Middle frontal gyrus (tissue), 1 donor: ENCODE results near the gene GRM2.

Source experiments
- DNase-seq: peaks from one replicate; pipeline ENCODE4 v3.0.0-alpha.2; 2015; ENCODE audit warnings: low spot score; ENCODE audit errors: extremely low spot score

Gene GRM2

DNA sequence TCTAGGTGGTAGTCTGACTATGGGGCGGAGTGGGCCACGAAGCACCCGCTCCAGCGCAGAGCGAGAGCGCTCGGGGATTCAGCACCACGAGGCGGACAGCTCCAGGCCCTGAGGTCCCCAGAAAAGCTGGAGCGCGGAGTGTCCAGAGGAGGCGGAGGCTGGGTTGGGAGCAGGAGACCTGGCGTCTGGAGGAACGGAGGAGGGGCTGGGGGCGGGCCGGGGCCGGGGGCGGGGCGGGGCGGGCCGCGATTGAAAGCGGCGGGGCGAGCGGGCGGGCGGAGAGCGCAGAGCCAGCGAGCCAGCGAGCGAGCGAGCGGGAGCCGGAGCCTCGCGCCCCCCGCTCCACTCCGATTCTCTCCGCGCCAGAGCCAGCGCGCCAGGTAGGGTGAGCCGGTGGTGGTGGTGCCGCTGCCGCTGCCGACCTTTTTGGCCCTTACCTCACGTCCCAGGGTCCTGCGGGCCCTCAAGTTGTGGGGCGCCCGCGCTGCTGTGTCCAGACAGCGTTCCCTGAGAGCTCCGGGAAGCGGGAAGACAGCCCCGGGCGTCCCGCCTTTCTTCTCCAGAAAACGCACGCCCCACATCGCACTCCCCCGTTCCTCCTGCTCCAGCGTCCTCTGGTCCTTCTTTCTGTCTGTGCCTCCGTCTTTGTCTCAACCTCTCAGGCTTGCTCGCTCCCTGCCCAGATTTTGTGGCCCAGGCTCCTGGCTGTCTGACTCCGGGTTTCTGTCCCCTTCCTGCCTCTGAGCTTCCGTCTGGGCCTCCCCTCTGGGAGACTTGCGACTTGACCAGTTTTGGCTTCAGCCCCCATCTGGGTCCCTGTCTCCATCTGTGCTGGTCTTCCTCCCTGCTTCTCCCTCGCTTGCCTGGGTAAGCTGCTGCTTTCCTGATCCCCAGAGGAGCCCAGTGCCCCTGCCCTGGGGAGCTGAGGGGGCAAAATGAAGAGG lies at the start of gene GRM2:
Gene GRM2 (plus strand): TSS at position 281 of the 944 bp plus-strand sequence. CDS start 1,916 bp downstream, outside the sequence.
- DNase-seq = no peak

DNA sequence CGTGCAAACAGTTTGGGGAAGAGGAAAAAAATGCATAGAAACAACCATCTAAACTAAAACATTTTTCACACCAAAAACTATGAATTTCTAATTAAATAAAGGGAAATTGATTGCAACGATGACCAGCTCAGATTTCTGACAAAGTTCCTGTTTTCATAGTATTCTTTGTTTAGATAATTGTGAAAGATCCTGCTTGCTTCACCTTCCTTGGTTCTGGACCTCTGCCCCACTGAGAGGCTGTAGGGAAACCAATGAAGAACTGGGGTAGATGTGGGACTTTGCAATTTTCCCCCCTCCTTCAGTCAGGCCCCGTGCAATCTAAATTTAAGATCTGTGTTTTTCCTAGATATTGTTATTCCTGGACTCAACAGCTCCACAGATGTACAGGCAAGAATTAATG lies 49.6 kb upstream of the GRM2 start:
- DNase-seq = no peak

DNA sequence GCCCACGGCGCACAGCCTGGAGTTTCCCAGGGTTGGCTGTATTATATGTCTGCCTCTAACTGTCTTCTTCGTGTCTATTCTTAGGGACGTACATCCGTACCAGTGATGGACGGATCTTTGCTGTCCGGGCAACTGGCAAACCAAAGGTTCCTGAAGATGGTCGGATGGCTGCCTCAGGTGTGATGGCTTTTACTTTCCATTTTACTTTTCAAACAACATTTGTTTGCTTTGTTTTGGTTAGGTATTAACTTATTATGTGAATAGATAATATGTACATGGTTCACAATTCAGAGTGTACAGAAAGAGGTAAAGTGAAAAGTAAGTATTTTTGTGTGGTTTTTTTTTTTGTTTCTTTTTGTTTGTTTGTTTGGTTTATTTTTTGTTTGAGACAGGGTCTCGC lies 46.9 kb upstream of the GRM2 start:
- no peak for DNase-seq

DNA sequence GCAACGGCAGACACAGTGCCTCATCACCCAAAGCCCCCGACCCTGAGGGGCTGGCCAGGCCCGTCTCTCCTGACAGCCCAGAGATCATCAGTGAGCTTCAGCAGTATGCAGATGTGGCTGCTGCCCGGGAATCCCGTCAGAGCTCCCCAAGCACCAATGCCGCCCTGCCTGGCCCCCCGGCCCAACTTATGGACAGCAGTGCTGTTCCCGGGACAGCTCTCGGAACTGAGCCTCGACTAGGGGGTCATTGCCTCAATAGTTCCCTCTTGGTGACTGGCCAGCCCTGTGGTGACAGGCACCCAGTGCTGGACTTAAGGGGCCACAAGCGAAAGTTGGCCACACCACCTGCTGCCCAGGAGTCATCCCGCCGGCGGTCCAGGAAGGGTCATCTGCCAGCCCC lies 44.4 kb upstream of the GRM2 start:
- no peak for DNase-seq

DNA sequence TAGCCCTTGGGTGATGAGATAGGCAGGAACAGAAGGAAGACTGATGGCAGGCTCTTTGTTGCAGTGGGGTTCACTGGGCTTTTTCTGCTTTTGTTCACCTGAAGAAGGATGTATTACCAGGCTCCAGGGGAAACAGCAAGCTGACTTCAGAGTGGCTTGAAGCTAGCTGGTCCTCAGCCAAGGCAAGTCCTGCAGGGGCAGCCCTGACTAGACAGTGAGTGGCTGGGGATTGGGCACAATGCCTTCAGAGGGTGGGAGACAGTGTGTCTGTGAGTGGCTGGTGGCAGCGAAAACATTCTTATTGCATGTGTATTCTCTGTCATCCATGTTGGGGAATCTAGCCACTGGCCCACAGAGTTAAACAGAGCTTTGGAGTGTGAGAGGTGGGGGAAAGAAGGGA lies 38.1 kb upstream of the GRM2 start:
- DNase-seq = no peak

DNA sequence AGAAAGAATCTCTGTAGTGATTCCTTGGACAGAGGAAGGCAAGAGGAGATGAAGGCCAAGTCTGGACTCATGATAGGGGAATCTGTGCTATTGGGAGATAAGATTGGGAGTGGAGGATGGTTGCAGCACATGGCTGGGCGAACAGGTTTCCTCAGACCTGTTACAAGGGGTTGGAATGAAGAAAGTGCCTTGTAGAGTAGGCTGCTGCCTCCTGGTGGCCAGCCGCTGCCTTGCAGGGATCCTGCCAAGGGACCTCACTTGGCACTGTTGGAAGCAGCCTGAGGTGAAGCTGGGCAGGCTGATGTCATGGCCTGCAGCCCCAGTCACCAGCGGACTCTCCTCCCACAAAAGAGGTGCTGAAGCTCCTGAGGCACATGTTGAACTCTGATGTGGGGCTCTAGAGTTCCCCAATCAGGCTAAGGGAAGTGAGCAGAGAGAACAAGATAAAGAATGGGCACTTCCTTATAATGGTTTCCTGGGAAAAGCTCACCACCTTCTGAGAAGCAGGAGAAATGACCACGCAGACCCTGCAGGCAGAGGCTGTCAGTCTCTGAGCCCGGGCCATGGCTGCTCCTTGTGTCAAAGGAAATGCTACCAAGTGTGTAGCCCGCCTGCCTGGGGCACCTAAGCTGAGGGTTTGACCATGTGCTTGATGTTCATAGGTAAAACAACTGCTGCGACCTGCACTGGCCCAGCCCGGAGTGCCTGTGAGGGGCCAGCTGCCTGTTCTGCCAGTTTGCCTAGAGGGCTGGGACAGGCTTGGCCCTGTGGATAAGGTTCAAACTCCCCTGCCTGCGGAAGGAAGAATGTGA lies 37.4 kb upstream of the GRM2 start:
- peak; percentile 57 for DNase-seq

DNA sequence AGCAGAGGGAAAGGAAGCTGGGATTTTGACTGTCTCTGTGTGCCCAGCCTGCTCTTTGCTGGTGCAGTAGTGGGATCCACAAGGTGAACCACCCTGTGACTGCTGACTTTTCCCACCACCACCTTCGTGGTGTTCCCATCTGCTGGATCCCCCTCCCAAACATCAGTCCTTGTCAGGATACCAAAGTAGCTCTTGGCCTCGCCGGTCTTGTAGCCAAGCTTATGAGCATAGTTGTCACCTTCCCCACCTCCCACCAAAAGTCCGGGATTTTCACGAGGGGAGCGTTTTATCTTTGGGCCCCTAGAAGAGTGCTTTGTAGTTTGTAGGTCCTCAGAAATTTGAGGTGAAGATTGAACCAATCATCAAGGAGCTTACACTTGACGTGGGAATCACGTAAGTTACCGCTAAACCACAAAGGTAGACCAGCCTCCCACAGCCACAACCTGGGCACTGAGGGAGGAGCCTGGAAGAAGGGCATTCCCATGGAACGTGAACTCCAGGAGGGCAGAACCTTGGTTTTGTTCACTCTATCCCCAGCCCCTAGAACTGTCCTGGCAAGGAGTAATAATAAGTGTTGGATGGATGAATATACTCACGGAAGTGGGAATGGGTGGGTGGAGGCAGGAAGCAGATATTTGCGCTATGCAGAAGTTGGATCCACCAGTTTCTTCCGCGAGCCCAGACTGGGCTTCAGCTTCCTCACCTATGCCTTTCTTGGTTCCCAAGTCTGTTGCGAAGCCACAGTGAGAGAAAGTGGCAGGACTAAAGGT lies 36.6 kb upstream of the GRM2 start:
- no peak for DNase-seq

DNA sequence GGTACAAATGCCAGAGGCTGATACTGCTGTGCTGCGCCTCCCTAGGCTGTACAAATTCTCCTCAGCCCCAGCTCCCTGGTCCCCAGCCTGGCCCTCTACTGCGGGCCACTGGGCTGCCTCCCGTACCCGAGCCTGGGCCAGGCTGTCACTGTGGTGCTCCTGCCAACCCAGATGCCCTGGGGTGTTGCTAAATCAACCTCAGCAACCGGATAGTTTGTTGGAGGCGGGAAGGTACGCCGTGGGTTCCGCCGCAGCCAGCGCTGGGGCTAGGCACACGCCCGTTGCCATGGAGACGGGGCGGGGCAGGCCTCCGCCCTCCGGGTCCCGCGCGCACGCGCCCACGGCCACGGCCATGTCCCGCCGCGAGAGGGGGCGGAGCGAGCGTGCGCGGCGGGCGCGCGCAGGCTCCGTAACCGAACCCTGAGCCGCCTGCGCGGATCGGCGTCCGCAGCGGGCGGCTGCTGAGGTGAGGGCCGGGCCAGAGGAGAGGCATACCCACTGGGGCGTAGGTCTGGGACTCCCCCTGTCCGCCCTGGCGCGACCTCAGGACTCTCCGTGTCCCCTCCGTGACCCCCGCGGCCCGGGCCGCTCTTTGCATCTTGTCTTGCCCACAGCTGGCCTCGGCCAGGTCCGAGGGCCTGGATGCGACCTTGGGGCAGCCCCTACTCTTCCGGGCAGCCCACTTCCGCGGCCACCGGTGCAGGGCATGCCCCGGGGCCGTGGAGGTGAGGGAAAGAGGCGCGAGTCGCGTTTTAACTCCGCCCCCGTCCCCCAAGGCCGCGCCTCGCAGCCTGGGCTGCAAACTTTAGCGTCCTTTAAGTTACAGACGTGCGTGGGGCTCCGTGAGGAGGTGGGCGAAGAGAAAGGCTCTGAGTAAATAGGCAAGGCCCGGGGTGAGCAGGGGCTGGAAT lies 35.8 kb upstream of the GRM2 start, which contains the start of gene TEX264:
Gene TEX264 (plus strand): TSS at position 430 of the 911 bp plus-strand sequence. CDS start 3,053 bp downstream, outside the sequence.
- peak; percentile 84 for DNase-seq

DNA sequence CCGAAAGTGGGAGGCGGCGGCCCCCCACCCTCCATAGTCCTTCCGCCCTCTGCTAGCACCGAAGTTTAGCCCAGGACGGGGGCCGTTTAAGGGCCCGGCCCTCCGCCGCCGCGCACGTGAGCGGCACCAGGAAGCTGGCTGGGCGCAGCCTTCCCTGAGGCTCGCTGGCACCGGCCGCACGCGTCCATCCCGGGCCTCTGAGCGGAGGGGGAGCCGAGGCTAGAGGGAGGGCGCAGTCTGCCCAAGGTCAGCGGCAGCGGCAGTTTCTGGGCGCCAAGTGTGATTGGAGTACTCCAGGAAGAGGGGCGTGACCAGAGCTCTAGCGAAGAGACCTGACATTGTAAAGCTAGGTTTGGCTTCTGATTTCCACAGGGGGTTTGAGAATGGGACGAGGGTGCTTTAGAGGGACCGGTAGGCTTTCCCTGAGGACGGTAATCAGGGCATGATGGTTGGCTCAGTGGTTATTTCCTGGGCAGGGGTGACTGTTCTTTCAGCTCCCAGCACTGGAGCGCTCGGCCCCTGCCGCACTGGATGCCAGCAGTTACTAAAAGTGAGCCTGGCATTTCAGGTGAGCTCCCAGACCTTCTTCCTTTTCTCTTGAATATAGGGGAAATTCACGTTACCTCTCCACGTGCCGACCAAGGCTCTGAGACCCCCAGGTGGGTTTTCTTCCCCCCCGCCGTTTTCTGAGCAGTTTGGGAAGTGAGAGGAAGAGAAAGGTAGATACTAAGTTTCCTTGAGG lies 35.0 kb upstream of the GRM2 start:
- no peak for DNase-seq

DNA sequence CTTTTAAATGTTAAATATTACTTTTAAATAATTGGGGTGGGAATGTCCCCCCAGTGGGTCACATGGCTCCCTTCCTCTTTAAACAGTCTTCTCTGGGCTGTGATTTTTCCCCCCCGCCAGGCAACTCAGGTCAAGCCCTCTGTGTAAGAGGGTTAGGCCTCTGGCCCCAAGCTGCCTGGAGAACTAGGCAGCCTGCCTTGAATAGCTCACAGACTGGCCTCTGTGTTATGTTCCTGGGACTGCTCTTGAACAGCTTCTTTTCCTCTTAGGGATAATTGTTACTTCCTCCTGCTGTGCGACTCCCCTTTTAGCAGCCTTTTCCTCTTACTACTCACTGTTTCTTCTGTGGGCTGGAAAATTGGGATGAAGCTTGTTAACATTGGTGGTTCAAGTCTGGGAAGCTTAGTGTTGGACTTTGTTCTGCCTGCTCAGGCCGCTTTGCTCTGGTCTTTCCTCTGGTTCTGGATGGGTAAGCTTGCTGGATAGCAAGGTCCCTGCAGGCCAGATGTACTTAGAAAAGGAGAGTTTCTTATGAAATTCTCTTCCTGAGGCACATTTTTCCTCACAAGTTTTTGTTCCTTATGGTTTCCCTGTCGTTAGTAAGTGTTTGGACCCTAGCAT lies 33.6 kb upstream of the GRM2 start:
- no peak for DNase-seq

DNA sequence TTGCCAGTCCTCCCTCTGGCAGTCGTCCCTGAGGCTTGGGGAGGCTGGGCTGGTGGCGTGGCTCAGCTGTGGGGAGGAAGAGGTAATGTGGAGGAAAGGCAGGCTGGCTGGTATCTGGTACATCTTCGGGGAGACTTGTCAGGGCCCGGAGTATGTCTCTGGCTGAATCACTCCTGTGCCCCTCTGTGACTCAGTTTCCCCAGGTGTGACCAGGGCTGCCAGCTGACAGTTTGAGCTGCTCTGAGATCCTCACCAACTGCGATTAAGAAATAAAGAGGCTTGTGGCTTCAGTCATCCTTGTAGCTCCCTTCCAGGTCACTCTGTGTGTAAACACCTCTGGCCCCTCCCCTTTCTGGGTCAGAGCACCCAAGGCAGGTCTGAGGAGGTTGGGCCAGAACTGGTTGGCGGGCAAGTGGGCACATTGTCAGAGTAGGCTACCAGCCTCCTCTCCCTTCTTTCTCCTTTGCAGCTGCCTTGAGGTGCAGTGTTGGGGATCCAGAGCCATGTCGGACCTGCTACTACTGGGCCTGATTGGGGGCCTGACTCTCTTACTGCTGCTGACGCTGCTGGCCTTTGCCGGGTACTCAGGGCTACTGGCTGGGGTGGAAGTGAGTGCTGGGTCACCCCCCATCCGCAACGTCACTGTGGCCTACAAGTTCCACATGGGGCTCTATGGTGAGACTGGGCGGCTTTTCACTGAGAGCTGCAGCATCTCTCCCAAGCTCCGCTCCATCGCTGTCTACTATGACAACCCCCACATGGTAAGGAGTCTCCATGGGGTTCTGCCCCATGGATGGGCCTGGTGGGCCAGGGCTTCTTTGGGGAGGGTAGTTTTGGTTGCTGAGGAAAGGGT lies 32.8 kb upstream of the GRM2 start:
- no peak for DNase-seq

DNA sequence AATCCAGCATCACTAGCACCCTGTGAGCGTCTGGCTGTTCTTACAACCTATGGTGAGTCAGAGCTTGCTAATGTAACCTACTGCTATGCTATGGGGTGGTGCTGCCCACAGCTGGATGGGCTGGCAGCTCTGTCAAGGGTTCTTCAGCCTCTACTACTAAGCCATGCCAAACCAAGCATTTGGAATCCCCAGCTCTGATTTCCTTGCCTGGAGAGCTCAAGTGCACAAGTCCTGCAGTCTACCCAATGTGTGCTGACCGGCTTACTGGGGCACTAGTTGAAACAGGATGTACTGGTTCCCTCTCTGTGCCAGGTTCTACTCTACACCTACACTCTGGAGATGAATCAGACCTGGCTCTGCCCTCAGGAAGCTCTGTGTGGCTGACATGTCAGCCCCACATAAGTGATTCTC lies 31.7 kb upstream of the GRM2 start:
- DNase-seq = no peak

DNA sequence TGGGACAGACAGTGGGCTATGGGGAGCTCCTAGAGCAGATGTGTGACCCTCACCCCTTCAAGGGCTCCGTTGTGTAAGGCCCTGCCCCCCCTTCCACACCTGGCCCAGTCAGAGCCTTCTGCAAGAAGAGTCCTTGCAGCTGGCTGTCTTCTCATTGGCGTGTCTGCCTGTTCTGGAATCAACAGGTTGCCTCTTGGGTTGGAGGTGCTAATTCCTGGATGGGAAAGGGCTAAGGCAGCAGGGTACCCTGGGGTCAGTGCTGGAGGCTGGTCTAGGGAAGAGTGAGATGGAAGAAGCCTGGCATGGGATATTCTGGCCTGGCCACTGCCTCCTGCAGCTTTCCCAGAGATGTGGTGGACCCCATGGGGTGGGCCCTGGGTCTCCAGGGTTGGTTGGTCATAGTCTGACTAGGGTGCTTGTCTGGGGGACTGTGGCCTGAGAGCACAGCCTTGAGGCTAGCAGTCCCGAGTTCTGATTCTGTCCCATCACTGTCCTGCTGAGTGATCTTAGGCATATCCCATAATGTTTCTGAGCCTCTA lies 30.7 kb upstream of the GRM2 start:
- no peak for DNase-seq

DNA sequence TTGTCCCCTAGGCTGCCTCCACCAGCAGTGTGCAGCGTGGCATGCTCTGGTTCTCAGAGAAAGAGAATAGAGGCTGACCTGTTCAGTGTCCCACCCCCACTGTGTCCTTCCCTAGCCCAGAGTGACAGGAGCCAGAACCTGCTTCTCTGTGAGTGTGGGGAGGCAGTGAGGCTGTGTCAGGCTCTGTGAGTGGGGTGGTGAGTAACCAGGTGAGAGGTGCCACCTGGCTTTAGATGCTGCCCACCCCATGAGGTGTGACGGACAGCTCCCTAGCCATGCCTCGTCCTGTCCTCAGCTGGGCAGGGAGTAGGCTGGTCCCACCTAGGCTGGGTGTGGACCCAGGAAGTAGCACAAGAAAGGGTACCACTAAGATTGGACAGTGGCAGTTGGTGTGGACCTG lies 29.5 kb upstream of the GRM2 start:
- no peak for DNase-seq

DNA sequence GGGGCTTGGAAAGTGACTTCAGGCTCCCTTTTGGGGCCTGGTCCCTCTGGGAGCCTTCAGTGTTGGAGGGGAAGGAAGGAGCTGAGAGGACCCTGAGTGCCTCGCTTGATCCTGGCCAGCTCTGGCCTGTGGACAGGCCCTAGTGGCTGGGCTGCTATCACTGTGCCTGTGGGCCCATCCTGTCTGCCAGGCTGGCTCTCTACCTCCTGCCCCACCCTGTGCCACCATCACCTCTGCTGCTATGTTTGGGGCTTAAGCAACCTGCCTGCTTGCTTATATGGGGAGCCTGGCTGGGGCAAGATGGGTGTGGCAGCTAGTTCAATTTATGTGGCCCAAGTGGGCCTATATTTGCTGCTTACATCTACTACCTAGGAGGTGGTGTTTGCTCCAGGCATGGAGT lies 28.7 kb upstream of the GRM2 start:
- no peak for DNase-seq

DNA sequence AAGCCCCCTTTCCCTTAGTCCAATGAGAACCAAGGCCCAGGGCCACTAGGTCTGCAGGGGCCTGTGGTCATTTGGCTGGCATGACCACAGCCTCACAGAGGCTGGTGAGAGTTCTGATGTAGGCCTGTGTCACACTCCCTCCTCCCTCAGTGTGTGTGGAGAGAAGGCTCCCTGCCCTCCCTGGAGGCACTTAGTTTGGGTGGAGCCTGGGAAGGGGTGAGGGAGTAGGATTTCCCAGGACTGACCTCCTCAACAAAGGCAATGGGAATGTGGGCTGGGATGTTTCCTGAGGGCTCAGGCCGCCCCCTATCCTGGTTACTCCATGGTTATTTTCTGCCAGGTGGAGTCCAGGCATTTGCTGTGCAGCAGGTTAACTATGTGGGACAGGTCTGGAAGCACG lies 28.2 kb upstream of the GRM2 start:
- no peak for DNase-seq

DNA sequence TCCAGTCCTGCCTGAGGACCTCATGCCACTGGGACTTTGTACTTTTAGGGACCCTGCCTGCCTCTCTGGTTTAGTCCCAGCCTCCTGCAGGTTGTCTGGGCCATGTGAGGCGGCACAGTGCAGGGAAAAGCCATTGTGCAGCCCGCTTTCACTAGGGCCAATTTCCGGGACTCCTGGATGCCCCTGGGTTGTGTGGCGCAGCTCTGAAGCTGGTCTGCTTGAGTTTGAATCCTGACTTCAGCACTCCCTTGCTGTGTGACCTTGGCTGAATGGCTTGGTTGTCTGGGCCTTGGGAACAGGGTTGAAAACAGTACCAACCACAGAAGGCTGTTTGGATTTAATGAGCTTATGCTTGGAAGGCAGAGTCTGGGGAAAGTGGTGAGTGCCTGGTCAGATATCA lies 27.6 kb upstream of the GRM2 start:
- DNase-seq = no peak

DNA sequence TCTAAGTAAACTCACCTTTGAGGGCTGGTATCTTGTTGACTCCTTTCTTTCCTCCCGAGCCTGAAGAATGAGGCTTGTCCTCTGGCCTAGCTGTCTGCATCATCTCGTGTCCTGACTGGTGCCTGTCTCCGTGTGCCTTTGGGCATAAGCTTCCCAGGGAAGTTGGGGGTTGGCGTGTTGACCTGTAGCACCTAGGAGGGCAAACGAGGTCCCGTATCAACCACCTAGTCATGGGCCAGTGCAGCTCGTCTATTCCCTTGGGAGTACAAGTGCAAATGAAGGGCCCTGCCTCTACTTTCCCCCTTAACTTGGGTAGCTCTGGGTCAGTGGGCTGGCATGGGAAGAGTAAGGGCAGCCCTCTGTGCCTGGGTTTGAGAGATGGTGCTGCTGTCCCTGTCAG lies 27.1 kb upstream of the GRM2 start:
- DNase-seq = no peak
